Measurements from ENCODE around the gene NT5DC1.

GRCh38 chr6:116221067-116221466 lies 120.4 kb downstream of the NT5DC1 start:
- TF ChIP-seq CTCF (conservative IDR thresholded peaks at IDR 0.05; ENCODE audit: low read depth, low read length) (no peak), EZH2 (IDR thresholded peaks at IDR 0.05; ENCODE audit: borderline replicate concordance, low read depth, low read length, poor library complexity, severe bottlenecking) (no peak)
